HG02885 (cell line): Measurements from ENCODE around the gene GTF3A.
A peak's percentile ranks its signal among the peaks of the same experiment; 100 is the strongest.
"Not testable (repeated sequence)": the region's sequence is repeated elsewhere in the genome, so short reads cannot be mapped to it uniquely, and the experiment has no call there.

Source experiments
- ATAC-seq: cut with Tn5 transposase; IDR thresholded peaks from one replicate; pipeline ENCODE4 v1.9.1; 2021; ENCODE audit warnings: mild to moderate bottlenecking; ENCODE audit not compliant: unreplicated experiment, poor library complexity

Gene GTF3A

DNA sequence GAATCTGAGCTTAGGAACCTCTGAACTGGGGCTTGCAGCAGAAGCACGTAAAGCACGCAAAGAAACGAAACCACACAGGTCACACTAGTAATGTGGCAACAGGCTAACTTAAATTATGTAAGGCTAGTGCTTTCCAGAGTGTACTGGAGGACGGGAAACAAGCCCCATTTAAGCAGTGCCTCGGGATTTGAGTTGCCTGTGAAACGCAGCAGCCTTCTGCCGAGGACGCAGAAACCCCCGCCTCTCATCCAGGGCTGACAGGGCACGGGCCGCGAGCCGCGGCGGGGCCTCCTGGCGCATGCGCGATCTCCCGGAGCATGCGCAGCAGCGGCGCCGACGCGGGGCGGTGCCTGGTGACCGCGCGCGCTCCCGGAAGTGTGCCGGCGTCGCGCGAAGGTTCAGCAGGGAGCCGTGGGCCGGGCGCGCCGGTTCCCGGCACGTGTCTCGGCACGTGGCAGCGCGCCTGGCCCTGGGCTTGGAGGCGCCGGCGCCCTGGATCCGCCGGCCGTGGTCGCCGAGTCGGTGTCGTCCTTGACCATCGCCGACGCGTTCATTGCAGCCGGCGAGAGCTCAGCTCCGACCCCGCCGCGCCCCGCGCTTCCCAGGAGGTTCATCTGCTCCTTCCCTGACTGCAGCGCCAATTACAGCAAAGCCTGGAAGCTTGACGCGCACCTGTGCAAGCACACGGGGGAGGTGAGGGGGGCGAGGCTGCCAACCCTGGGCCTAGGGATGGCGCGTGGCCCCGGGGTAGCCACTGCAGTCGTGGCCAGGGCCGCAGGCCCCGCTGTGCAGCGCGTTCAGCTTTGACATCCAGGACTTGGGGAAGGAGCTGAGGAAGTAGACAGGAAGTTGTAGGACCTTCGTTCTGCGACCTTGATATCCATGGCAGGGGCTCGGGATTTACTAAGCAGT lies at the start of gene GTF3A:
Gene GTF3A, plus strand, starts transcription at position 374 of the 912 bp plus-strand sequence.
- peak; percentile 78 for ATAC-seq

DNA sequence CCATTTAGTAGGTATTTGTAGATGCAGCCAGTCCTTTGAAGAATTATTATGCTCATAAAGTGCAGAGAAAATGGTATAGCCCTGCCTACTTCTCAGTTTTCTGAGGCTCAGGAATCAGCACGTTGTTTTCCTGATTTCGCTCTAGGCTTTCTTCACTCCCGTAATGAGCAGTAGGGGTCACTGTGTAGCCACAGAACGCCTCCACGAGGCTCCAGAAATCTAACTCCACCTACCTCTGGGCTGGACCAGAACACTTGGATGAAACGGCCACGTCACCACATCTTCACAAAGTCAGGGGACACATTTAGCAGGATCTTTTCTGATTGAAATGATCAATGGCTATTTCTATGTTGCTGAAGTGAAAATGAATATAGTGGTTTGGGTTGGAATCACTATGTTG lies 49.8 kb upstream of the GTF3A start:
- peak; percentile 75 for ATAC-seq

DNA sequence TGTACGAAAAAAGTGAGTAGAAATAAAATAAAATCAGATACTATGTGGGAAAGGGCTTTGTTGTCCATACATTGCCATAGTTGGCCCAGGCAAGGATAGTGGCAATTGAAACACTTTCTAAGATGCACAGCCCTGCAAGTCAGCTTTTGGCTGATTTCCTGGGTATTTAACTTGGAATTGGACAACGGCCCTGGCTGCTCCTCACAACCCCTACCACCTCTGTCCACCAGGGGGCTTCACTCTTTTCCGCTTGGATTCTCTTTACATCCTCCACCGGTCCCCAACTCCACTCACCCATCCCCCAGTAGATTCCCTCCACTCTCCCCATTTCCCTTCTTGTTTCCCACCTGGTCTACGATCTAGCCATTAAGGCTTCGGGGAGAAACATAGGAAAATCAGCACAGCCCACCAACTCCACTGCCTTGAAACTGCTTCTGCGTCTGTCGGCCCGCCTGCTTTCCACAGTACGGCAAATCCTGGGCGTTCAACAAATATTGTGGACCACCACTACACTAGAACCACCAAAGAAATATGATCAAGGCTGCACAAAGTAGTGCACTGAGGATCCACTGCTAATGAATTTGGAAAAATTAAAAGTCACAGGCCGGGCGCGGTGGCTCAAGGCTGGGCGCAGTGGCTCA lies 48.6 kb upstream of the GTF3A start:
- ATAC-seq: no peak

DNA sequence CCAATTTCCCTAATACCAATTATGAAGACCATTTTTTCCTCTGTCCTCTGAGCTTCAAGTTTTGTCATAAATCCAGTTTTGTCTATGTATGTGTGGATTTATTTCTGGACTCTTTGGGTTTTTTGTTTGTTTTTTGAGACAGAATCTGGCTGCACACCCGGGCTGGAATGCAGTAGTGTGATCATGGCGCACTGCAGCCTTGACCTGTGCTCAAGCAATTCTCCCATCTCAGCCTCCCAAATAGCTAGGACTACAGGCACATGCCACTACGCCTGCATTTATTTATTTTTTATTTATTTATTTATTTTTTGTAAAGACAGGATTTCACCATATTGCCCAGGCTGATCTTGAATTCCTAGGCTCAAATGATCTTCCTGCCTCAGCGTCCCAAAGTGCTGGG lies 45.3 kb upstream of the GTF3A start:
- ATAC-seq: no peak

DNA sequence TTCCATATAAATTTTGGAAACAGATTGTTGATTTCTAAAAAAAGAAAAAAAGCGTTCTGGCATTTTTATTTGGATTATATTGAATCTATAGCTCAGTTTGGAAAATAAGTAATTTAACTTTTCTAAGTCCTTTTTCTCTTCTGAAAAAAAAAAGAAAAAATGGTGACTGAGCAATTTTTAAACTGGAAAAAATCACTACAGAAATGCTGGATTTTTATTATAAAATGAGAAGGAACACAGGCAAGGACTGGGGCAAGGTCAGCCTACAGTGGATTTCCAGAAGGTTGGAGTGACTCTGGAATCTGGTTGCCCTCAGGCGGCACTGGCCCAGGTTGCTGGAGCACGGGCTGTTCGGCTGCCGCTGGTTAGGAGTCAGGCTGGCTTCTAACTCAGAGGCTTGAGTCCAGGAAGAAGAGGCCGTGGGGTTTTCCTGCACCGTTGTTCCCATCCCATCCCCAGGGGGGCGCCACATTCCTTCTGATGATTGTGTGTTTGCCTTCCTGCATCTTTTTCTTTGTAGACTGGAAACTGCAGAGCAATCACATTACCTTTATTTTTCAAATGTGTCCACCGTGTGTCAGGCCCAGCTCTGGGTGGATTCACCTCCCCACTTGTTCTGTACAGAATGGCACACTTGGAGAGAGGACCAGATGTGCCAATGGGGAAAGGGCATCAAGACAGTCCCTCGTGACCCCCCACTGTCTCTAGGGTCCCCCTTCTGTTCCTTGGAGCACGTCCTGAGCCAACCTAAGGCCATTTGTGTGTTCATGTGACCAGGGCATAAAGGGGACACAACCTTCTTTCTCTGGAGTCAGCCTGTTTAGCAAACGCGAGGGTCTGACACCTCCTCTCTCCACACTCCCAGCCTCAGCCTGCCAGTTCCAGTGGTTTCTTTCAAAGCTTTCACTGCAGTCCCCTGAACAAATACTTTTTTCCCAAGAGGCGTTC lies 44.5 kb upstream of the GTF3A start:
- ATAC-seq: no peak

DNA sequence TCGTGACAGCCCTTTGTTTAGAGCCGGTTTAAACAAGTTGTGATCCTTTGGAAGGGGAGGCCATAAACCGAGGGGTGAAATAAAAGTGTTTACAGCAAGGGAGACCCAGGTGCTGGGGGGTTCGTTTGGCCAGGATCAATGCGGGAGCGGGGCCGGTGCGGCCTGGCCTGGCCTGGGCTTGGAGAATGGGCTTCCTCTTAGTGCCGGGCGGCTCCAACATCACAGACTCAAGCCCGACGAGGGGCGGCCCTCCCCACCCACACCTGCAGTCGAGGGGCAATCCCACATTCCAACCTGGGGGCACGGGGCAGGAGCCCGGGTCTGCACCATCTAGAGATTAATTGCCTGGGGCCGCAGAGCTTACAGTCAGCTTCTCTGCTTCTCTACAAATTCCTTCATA lies 42.8 kb upstream of the GTF3A start:
- ATAC-seq: no peak

DNA sequence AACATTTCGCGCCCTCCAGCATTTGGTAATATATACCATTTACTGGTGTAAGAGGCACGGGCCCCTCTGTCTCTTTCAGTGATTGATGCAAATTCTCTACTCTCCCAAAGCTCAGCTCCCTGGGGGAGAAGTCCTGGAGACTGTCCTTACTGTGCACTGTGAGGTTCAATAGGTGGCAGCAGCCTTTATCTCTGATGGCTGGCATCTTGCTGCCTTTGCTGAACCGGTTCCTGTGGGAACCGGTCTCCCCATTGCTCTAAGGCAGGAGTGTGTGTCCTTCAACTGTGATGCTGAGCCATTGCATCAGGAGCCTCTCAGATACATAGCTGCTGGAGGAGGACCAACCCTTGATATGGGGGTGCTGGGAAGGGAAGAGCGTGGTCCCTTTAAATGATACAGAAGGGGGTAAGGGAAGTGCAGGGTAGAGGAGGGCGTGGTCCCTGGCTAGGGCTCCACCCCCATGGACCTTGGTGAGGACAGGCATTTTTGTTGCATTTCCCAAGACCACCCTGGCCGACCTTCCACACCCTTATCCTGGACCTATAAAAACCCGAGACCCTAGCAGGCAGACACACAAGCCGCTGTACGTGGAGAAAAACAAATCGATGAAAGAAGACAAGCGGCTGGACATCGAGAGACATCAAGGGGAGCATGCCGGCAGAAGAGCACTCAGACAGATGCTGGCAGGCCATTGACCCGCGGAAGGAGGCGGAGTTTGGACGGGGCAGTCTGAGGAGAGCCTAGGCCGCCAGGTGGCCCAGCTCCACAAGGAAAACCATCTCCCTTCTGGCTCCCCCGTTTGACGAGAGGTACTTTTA lies 41.1 kb upstream of the GTF3A start:
- no peak for ATAC-seq

DNA sequence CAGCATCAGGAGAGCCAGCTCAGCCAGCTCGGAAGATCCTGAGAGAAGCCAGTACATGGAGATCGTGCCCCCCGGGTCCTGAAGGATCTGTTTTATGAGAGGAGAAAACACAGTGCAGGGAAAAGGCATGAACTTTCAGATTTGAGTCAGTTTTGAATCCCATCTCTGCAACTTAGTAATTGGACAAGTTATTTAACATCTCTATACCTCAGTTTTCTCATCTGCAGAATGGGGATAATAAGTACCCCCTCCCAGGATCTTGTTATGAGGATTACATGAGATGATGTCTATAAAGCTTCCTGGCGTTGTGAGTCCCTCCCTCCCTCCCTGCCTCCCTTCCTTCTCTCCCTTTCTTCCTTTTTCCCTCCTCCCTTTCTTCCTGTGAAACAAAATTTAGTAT lies 40.1 kb upstream of the GTF3A start:
- ATAC-seq: no peak

DNA sequence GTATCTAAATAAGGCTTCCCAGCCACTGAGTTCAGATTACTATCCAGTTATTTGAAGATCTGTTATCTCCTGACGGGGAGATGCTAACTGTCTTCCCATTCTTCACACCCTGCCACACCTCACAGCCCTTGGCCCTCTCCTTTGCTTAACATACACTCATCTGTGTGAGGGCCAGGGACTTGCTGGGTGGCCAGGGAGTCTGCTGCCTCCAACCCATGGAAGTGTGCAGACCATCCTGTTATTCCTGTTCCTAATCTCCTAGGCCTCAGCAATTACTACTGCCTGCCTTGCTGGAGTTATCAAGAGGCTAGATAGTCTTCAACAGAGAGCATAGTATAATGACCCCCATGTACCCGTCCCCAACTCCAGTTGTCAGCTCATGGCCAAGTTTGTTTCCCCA lies 36.2 kb upstream of the GTF3A start:
- no peak for ATAC-seq

DNA sequence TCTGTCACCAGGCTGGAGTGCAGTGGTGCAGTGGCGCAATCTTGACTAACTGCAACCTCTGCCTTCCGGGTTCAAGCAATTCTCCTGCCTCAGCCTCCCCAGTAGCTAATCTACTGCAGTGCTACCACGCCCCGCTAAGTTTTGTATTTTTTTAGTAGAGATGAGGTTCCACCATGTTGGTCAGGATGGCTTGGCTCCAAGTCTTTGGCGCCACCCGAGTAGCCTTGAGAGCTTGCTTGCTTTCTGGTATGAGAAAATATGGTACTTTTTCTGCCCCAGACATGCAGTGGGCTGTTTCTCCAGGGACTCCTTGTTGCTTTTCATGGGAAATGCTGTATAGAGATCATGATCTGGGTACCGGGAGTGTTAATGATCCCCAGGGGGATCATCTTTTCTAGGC lies 34.5 kb upstream of the GTF3A start:
- no peak for ATAC-seq

DNA sequence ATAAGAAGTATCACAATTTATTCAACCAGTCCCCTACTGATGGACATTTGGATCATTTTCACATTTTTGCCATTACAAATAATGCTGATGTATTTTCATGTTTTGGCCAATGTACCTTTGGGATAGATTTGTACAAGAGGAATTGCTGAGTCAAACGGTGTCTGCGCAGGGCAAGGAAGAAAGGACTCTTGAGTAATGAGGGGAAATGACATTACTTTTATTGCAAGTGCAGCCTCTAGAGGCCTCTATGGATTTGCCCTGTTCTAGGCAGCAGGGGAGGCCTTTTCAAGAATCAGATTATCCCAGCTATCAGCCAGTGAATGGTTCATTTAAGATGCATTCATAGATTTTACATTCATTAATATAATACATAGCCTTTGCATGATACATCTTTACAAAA lies 32.9 kb upstream of the GTF3A start:
- no peak for ATAC-seq

DNA sequence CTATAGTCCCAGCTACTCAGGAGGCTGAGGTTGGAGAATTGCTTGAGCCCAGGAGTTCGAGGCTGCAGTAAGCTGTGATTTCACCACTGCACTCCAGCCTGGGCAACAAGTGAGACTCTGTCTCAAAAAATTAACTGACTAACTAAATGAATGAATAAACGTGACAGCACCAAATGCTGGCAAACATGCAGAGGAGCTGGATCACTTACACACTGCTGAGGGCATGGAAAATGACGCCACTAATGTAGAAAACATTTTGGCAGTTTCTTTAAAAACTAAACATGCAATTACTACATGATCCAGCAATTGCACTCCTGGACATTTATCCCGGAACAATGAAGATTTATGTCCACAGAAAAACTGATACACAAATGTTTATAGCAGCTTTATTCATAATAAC lies 31.3 kb upstream of the GTF3A start:
- ATAC-seq: no peak

DNA sequence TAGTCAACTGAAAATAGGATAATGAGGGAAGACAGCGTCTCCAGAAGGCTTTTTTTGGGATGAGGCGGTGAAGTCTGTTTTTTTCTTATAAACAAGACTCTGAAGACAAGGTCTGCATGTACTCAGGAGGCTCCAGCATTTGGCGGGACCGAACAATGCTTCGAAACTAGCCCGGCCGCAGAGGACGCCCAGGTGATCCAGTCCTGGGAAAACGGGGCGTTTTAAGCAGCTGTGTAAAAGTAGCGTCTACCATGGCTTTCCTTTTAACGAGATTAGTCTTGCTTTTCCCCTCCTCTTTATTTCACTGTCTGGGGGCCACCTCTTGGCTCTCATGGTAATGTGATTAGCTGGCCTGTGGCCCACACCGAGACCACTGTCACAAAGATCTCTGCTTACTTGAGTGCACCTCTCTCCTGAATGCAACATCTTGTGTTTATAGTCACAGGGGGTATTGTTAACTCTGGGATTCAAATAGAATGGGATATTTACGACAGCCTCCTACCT lies 29.4 kb upstream of the GTF3A start:
- no peak for ATAC-seq

DNA sequence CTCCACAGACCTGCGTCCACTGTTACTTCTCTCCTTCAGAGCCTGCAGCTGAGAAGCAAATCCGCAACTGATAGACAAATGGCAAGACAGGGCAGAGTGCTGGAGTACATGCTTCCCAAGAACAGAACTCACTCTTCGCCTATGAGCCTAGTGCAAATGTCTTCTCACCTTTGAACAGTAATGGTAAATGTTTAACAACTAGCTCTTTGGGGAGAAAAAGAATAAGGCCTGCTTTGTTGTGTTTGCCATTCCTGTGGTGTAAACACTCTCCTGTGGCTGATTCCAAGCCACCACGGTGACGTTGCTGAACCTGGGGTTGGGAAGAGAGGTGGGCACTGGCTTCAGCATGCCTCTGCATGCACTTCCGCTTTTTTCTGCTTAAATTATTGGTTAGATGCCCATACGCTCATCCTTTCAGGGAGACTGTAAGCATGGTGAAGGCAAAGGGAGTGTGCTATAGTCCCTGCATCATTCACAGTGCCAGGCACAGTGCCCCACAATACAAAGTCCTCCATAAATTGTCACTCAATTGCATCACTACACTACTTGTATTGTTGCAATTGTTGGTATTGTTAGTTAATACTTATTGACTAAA lies 28.1 kb upstream of the GTF3A start:
- ATAC-seq: no peak

DNA sequence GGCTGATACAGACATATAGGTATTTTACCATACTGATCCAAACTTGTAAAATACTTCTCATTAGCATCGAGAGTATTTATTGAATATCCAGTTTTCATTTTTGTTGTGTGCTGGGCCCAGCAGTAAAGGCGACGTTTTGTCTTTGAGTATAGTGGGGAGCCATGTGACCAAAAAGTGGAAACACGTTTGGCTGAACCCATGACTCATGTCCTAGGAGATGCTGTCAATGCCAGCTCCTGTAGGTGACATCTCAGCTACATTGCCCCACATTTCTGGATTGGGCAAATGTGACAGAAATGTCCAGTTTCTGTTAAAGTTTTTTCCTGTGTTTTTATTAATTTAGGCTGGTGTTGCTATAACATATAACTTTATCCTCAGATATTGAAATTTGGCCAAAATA lies 26.1 kb upstream of the GTF3A start:
- ATAC-seq: no peak

DNA sequence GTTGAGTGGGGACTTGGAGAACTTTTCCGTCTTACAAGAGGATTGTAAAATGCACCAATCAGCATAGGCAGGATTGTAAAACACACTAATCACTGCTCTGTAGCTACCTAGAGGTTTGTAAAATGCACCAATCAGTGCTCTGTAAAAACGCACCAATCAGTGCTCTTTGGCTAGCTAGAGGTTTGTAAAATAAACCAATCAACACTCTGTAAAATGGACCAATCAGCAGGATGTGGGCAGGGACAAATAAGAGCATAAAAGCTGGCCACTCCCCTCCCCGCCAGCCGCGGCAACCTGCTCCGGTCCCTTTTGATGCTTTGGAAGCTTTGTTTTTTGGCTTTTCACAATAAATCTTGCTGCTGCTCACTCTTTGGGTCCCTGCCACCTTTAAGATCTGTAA lies 24.0 kb upstream of the GTF3A start:
- ATAC-seq: not testable (repeated sequence)

DNA sequence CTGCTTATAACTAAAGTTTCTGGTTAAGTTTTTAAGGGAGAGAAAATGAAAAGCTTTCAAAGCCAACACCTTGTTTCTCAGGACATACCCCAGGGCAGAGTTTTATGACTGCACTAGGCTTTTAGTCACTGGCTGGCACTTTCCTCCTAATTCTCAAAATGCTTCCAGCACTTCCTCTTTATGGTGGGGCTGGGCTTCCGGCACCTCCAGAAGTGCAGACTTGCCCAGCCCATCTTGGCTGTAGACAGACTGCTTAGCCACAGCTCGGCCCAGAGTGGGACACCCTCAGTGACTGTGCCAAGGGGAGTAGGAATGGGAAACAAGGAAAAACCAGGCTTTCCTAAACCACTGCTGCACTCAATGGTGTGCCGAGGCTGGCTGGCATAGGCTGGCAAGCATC lies 23.2 kb upstream of the GTF3A start:
- no peak for ATAC-seq

DNA sequence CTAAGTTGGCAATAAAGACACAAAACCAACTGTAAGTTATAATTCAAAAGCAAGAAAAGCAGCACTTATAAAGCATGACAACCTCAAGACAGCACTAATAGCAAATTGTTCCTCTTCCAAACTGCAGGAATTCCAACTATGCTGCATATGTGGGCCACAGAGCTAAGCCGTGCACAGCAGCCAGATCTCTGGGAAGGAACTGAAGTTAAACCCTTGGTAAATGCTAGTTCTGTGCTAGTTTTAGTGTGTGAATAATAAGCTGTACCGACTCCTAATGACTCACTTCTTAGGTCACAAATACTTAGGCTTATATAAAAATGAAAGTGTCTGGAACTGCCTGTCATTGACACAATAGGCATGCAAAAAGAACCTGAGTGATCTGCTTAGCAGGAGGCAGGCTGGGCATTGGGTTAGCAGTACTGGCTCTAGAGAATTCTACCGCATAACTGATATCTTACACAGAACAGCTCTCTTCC lies 21.2 kb upstream of the GTF3A start:
- no peak for ATAC-seq

DNA sequence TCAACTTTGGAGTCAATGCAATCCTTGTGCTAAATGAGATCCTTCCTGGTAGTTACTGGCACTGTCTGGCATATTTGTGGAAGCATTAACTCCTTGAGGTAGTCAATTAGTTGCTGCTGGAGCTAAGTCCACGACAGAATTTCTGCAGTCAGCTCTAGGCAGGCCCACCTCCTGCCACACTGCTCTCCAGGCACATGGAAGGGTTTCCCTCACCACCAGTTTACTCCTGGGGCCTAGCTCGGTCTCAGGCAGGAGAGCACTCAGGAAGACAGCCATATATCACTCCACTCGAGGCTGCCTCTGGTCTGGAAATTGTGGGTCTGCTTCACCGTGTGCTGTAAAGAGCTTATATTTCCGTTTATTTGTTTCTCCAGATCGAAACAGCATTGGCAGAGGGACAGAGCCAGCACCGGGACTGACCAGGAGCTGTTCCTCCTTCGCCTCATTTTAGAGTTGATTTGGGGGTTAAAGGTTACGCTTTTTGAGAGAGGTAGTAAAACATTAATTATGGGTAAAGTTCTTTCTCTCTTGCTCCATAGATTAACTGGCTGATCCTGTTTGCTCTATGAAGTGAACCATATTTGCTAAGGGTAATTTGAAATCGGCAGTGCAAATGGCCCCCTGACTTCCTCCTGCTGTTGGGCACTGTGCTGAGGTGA lies 20.6 kb upstream of the GTF3A start:
- no peak for ATAC-seq
